ENCODE results near the gene ADAM15. TPM values are rescaled to one million over a fixed set of nuclear protein-coding genes. Genes with fewer than 3 reads are reported as not detected.

Gene ADAM15
- total RNA-seq, 1 donor from 2014 or later, result 15.7 TPM

- Histone ChIP-seq H3K27ac (peak within 1 kb of the TSS; percentile 88), H3K4me3 (peak within 1 kb of the TSS; percentile 93), H4K20me1 (ENCODE audit: low read depth) (peaks cover 29% of the 10 kb centered on the region), H3K9ac (peak within 1 kb of the TSS; percentile 41), H3K9me3 (ENCODE audit: low read depth) (no peaks in the 10 kb centered on the region), H3F3A (ENCODE audit: low read depth) (peaks cover 31% of the 10 kb centered on the region), H3K36me3 (no peaks in the 10 kb centered on the region), H2AFZ (replicated peaks) (peak within 1 kb of the TSS; percentile 81), H3K4me2 (peak within 1 kb of the TSS; percentile 94), H3K27me3 (peaks cover 7% of the 10 kb centered on the region), H3K79me2 (ENCODE audit: low read depth) (peaks cover 13% of the 10 kb centered on the region), H3K4me1 (peaks cover 21% of the 10 kb centered on the region)
- H3K9me3 Mint-ChIP-seq, result peaks cover 2% of the 10 kb centered on the region
- DNase-seq (ENCODE audit: low spot score), result peak; percentile 96
- H3K36me3 Mint-ChIP-seq, result peaks cover 9% of the 10 kb centered on the region
- peak within 1 kb of the TSS; percentile 89 for H3K4me3 Mint-ChIP-seq
- no peak for TF ChIP-seq EZH2phosphoT487 (IDR thresholded peaks at IDR 0.05)
- no peak for TF ChIP-seq CTCF (IDR thresholded peaks at IDR 0.05)
- no peak for TF ChIP-seq EZH2 (IDR thresholded peaks at IDR 0.05)
- H3K4me1 Mint-ChIP-seq, result peaks cover 39% of the 10 kb centered on the region
- peaks cover 10% of the 10 kb centered on the region for H3K27me3 Mint-ChIP-seq (ENCODE audit: insufficient read depth, low read depth)
- peak within 1 kb of the TSS; percentile 30 for H3K27ac Mint-ChIP-seq
Observed at GRCh38 chr1:155063550-155064110, 12.5 kb downstream of the ADAM15 start, which contains the start of gene EFNA4. EFNA4 (plus strand) TSS chr1:155063740; CDS start chr1:155063824, 84 bp downstream.

- peaks cover 2% of the 10 kb centered on the region for H3K9me3 Mint-ChIP-seq
- H2AFZ ChIP-seq (replicated peaks), result peak overlapping the region; percentile 81
- peaks cover 7% of the 10 kb centered on the region for H3K27me3 ChIP-seq
- TF ChIP-seq EZH2 (IDR thresholded peaks at IDR 0.05), result no peak
- no peak for TF ChIP-seq EZH2phosphoT487 (IDR thresholded peaks at IDR 0.05)
- no peak for TF ChIP-seq CTCF (IDR thresholded peaks at IDR 0.05)
- H3K4me2 ChIP-seq, result peak overlapping the region; percentile 94
- H3K4me3 Mint-ChIP-seq, result peak overlapping the region; percentile 89
- peaks cover 43% of the 10 kb centered on the region for H3K4me1 Mint-ChIP-seq
- H3K36me3 Mint-ChIP-seq, result peaks cover 9% of the 10 kb centered on the region
- H3F3A ChIP-seq (ENCODE audit: low read depth), result peaks cover 34% of the 10 kb centered on the region
- H3K9ac ChIP-seq, result peak overlapping the region; percentile 41
- H3K79me2 ChIP-seq (ENCODE audit: low read depth), result peaks cover 13% of the 10 kb centered on the region
- H3K27ac ChIP-seq, result peak overlapping the region; percentile 88
- H3K4me1 ChIP-seq, result peaks cover 21% of the 10 kb centered on the region
- no peaks in the 10 kb centered on the region for H3K36me3 ChIP-seq
- H3K9me3 ChIP-seq (ENCODE audit: low read depth), result no peaks in the 10 kb centered on the region
- H3K27me3 Mint-ChIP-seq (ENCODE audit: insufficient read depth, low read depth), result peaks cover 10% of the 10 kb centered on the region
- peaks cover 35% of the 10 kb centered on the region for H4K20me1 ChIP-seq (ENCODE audit: low read depth)
- DNase-seq (ENCODE audit: low spot score), result peak; percentile 68
- H3K4me3 ChIP-seq, result peak overlapping the region; percentile 93
- peak overlapping the region; percentile 30 for H3K27ac Mint-ChIP-seq
Observed at GRCh38 chr1:155064111-155064831, 13.2 kb downstream of the ADAM15 start.

GRCh38 chr1:155064832-155065429 lies 13.8 kb downstream of the ADAM15 start:
- Histone ChIP-seq H3K9me3 (ENCODE audit: low read depth) (no peaks in the 10 kb centered on the region), H3K4me3 (peak overlapping the region; percentile 93), H3K27ac (no peak overlapping the region), H3K79me2 (ENCODE audit: low read depth) (peaks cover 13% of the 10 kb centered on the region), H2AFZ (replicated peaks) (no peak overlapping the region), H3K27me3 (peaks cover 7% of the 10 kb centered on the region), H3F3A (ENCODE audit: low read depth) (peaks cover 40% of the 10 kb centered on the region), H3K4me2 (peak overlapping the region; percentile 94), H3K4me1 (peaks cover 23% of the 10 kb centered on the region), H4K20me1 (ENCODE audit: low read depth) (peaks cover 42% of the 10 kb centered on the region), H3K36me3 (no peaks in the 10 kb centered on the region), H3K9ac (no peak overlapping the region)
- peaks cover 10% of the 10 kb centered on the region for H3K27me3 Mint-ChIP-seq (ENCODE audit: insufficient read depth, low read depth)
- no peak for DNase-seq (ENCODE audit: low spot score)
- H3K4me1 Mint-ChIP-seq, result peaks cover 45% of the 10 kb centered on the region
- no peak for TF ChIP-seq EZH2phosphoT487 (IDR thresholded peaks at IDR 0.05)
- TF ChIP-seq CTCF (IDR thresholded peaks at IDR 0.05), result no peak
- H3K9me3 Mint-ChIP-seq, result peaks cover 2% of the 10 kb centered on the region
- peaks cover 9% of the 10 kb centered on the region for H3K36me3 Mint-ChIP-seq
- H3K4me3 Mint-ChIP-seq, result peak overlapping the region; percentile 89
- peak overlapping the region; percentile 82 for H3K27ac Mint-ChIP-seq

All from neural progenitor cell (in vitro differentiated cells).